Stimulated activated CD4-positive, alpha-beta T cell treated with anti-CD3 and anti-CD28 coated beads, TNF-alpha, amount 100 ng/mL, for 24 hours (primary cell): ENCODE results near the gene SEC14L5.
"Not testable (repeated sequence)": the region's sequence is repeated elsewhere in the genome, so short reads cannot be mapped to it uniquely, and the experiment has no call there.

Experiments
- DNase-seq, 3 experiments: peaks; one replicate each; pipeline ENCODE4 v3.0.0-alpha.2; 2020; ENCODE audit warnings: low read depth in 3 of 3

Gene SEC14L5

GRCh38 chr16:5036228-5037156, 78.4 kb downstream of the SEC14L5 start:
- no peak for DNase-seq

- DNase-seq = no peak
These were observed 82.3 kb downstream of the SEC14L5 start for GRCh38 chr16:5040451-5040850.

DNA sequence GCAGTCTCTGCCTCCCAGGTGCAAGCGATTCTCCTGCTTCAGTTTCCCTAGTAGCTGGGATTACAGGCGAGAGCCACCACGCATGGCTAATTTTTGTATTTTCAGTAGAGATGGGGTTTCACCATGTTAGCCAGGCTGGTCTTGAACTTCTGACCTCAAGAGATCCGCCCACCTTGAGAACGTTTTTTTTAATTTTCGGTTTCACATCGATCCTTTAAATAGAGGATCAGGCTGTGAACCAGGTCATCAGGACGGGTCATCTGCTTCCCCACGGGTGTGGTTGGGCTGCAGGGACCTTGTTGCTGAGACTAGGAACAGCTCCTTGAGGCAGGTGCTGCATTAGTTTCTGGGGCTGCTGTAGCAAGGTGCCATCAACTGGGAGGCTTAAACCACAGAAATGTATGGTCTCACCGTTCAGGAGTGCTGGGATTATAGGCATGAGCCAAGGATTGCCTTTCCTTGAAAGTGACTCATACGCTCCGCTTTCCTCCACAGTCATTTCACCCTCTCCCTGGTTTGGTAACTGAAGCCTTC, 83.5 kb downstream of the SEC14L5 start:
- no peak for DNase-seq

- DNase-seq = no peak
These were observed 84.5 kb downstream of the SEC14L5 start for GRCh38 chr16:5042574-5043171.

- no peak for DNase-seq
These were observed 85.9 kb downstream of the SEC14L5 start for GRCh38 chr16:5044011-5044540.

- not testable (repeated sequence) for DNase-seq
These were observed 86.5 kb downstream of the SEC14L5 start for GRCh38 chr16:5044581-5044980.

DNA sequence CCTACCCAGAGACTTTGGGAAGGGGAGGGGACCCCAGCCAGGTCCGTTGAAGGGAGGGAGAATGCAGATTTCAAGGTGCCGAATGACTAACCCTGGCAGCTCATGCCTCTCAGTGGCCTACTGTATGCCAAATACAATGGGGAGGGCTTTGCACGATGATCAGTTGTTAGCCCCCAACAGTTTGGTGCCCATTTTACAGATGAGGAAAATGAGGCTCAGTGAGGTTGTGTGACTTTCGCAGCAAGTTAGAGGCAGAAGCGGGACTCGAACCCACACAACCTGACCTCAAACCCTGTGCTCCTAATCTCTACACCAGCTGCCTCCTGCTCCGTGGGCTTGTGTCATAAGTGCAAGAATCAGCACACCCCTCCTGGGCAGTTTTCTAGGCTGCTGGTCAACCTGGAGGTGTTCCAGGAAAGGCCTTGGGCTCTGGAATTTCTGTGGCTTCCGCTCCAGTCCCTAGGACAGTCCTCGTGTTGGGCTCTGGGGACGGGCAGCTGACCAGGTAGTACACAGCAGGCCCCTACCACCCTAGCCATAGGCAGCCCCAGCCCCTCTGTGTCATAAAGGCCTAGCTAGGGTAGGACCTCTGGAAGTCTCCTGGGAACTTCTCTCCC, 87.5 kb downstream of the SEC14L5 start:
- DNase-seq = no peak

GRCh38 chr16:5046914-5047313, 88.8 kb downstream of the SEC14L5 start:
- no peak for DNase-seq

GRCh38 chr16:5054876-5055865, 97.0 kb downstream of the SEC14L5 start:
- DNase-seq = no peak

DNA sequence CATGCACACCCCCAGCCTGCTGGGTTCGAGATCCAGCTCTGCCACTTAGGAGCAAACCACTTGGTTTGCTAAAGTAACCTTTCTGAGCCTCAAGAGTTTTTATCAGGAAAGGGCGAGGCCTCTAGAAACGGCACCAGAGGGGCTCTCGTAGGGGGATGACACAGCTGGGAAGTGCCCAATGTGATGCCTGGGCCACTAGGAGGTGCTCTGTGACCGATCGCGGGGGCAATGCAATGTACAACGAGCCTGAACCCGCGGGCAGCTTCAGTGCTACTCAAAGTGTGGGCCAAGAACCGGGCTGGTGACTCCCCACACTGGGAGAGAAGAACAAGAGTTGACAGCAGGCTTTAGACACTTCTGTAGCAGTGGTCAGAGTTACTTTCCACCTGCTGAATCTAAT, 98.2 kb downstream of the SEC14L5 start:
- peak in 1 of 3 experiments; percentile 43 for DNase-seq

GRCh38 chr16:5058476-5058875, 100.3 kb downstream of the SEC14L5 start:
- no peak for DNase-seq

- no peak for DNase-seq
These were observed 101.4 kb downstream of the SEC14L5 start for GRCh38 chr16:5059386-5060072.

DNA sequence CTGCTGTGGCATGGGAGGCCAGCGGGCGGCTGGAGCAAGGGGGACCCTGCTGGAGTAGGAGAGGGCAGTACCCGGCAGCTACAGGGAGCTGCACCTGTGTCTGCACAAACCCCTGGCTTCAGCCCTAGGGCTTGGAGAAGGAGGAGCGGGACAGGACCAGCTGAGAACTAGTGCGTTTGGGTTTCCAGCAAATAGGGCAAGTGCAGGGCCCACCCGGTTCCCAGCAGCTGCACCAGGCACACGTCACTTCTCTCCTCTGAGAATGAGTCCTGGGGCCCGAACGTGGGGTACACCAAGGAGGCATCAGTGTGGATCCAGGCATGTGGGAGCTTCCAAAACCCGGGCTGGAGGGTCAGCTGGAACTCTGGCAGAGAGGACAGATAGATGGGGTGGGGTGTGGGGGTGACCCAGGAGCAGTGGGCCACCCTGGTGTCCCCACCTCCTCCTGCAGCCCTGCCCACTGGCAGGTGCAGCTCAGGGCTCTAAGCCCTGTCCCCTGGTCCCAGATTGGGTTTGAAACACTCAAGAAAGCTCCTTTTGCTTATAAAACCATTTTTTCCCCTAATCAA, 102.0 kb downstream of the SEC14L5 start:
- no peak for DNase-seq

DNA sequence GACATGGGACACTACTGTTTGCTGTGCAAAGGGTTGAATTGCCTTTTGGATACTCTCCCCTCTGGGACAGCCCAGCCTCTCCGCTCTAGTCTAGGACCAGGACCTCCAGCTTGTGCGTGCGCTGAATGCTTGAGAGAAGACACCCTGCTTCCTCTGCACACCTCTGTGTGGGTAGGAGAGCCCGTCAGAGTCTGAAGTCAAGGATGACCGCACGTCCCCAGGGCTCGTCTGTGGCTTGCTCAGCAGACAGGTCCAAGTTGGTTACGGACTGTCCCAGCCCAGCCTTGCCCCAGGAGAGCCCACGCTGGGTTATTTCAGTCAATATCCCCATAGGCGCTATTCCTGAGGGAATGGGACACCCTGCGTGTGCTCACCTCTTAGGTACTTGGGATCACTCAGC, 103.9 kb downstream of the SEC14L5 start:
- no peak for DNase-seq

DNA sequence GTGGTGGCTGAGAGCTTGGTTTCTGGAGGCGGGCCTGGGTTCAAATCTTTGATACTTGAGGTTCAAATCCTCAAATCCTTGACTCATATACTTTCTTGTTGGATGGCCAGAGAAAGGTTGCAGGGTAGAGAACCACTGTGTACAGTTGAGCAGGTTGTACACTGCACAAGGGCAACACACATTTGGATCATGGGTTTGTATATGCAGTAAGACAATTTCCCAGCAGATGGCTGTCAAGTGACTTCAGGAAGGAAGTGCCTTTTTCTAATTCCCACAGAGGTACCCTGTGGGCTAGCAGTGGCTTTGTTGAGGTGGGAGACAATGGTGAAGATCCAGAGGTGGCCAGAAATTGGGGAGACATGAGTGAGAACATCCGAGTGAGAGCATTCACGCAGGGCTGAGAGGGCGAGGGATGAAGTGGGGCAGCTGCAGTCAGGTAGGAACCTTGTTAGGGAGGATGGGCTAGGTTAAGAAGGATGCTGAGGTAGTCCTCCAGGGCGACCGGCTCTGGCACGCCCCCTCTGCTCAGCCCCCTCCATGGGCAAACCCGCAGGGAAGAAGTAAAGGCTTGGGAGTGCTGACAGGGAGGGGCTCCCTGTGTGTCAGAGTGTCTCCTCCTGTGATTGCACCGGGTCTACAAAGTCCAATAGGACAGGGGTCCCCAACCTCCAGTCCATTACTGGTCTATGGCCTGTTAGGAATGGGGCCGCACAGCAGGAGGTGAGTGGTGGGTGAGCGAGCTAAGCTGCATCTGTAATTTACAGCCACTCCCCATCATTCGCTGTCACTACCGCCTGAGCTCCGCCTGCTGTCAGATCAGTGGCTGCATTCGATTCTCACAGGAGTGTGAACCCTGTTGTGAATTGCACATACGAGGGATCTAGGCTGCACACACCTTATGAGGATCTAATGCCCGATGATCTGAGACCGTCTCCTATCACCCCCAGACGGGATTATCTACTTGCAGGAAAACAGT, 104.9 kb downstream of the SEC14L5 start:
- no peak for DNase-seq

- DNase-seq = no peak
These were observed 106.8 kb downstream of the SEC14L5 start for GRCh38 chr16:5064915-5065314.

DNA sequence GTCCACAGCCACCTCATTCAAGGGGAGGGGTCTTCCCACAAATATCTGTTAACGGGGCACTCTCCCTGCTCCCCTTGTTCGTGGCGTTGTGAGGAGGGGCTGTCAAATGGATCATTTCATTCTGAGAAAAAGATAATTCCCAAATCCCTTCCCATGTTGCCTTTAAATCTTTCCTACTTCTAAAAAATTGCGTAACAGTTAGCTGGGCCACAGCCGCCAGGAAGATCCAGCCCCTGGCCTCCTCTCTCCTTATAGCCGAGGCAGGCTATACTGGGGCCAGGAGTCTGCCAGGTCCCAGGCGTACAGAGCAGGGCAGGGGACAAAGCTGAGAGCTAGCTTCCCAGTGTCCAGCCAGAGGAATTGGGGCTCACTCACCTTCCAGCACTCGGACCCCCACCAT, 107.2 kb downstream of the SEC14L5 start:
- no peak for DNase-seq

- no peak for DNase-seq
These were observed 107.7 kb downstream of the SEC14L5 start, which contains the start of gene C16orf89 for GRCh38 chr16:5065813-5066212. C16orf89 (minus strand) TSS chr16:5065956; CDS start chr16:5065908, 48 bp downstream.

- DNase-seq = no peak
These were observed 108.4 kb downstream of the SEC14L5 start for GRCh38 chr16:5066511-5066910.
